Activated CD4-positive, alpha-beta T cell treated with anti-CD3 and anti-CD28 coated beads, Interleukin-2, Interleukin-4, amounts not matched to agents 100 ng/mL and 50 ng/mL, durations not matched to agents 16 hours and 8 hours (primary cell): ENCODE results near the gene GPT2.

Source experiments
- DNase-seq: peaks from one replicate; pipeline ENCODE4 v3.0.0-alpha.2; 2020; ENCODE audit warnings: low spot score

The GPT2 gene

DNA sequence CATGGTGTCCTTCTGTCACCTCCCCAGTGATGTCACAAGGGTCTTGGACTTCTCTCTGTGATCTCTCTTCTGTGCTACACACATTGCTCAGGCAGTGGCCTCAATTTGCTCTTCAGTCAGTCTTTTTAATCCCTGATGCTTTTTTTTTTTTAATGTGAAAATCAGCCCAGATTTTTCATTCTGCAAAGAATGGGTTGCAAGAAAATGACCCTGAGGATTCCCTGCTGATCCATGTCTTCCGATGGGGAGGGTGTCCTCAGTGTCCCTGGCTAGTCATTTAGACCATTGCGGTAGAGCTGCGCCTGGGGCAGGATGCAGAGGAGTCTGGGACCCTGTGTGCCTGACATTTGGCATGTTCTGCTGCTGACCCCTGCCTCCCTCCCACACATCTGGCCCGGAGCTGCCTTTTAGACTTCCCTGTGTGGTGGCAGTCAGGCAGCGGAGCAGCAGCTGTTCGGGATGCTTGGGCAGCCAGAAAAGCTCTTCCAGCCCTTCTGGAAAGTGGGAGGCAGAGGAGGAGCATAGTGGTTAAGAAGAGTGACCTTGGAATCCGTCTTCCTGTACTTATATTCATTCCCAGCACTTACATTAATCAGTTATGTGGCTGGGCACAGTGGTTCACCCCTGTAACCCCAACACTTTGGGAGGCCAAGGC, 12.3 kb downstream of the GPT2 start:
- no peak for DNase-seq

DNA sequence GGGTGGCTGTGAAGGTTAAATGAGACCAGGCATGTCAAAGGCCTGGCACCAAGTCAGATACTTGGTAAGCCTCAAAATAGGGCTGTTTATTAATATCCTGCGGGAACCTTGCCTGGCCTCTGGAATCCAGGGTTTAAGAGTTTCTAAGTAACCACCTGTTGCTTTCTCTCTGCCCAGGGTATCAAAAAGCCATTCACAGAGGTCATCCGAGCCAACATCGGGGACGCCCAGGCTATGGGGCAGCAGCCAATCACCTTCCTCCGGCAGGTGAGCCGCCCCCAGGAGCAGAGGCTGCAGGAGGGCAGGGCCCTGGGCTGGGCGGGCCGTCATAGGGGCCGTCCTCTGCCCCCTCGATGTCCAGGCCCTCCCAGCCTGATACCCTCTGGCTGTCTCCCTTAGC, 13.3 kb downstream of the GPT2 start:
- no peak for DNase-seq

DNA sequence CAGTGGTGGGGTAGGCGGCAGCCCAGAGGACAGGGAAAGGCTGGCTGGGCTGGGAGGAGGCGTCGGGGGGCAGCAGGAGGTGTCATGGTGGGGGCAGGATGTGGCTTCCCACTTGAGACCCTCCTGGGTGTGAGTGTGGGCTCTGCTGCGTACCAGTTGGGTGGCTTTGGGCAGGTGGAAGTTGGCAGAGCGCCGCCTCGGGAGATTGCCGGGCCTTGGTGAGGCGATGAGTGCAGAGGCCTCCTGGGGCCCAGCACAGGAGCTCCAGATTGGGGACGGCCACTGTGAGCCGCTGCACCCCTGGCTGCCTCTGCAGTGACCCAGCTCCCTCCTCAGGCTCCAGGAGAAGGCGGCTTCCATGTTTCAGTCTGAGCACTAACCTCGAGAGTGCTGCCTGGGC, 13.8 kb downstream of the GPT2 start:
- DNase-seq, result no peak

DNA sequence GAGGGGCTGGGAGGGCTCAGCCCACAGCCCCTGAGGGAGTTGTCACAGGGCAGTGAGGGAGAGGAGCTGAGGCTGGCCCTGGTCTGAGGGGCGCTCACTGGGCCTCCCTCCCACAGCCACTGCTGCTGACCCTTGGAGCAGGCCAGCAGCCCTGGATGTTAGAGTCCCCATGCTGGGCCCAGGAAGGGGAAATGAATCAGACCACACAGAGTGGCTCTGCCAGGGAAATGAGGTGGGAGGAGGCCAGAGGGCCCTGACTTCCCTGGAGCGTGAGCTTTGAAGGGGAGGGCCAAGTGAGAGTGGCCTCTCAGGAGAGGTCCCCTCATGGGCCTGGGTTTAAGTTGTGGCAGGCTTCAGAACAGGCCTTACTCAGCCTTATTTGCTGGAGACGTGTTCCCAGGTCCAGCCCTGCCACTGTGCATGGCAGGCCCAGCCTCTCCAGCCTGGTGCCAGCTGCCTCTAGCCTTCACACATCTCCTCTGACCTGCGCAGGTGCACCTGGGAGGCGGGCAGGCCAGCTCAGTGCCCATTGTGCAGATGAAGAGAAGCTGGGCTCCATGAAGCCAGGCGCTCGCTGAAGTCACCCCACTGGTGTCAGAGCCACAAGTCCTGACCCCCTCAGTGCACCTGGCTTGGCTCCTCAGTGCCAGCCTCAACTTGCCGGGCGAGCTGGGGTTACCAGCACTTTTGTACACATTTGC, 15.4 kb downstream of the GPT2 start:
- no peak for DNase-seq

DNA sequence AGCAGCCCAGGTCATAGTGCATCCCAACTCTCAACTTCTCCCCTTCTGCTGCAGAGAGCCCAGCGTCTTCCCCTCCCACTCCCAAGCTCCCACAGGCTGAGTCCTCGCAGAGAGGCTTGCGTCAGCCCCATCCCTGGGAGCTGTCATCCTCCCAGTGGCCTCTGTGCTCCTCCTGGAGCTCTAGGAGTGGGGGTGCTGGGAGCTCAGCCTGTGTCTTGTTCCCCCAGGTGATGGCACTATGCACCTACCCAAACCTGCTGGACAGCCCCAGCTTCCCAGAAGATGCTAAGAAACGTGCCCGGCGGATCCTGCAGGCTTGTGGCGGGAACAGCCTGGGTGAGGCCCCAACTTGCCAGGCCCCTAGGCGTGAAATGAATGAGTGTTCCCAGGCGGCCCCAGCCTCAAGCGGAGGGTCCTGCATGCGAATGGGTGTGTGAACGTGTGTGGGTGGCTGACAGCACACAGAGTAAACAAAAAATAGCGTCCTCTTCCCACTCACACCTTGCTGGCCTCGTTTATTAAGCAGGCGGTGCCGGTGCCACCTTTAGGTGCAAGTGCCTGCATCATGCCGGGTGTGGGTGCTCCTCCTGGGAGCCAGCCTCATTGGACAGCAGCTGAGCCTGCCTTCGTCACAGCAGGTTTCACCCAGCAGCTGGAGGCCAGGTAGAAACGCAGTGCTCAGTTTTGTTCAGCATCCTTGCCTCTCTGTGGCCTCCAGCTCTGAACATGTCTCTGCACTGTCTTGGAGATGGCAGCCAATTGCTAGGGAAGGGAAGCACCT, 16.5 kb downstream of the GPT2 start:
- no peak for DNase-seq

DNA sequence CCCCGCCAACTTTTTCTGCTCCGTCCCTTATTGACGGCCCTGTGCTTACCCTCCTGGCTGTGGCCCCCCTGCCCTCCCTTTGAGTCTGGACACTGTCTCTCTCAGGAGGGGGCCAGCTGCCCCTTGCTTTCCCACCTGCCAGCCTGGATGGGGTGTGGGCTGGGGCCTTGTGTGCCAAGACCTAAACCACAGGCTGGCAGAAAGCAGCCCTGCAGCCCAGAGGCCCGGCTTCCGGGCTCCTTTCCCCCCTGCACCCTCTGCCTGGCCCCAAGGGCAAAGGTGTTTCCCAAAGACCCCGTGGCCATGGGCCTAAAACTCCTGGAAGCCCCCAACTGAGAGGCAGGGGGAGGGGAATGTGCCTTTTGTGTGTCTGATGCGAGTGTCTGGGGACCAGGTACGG, 17.5 kb downstream of the GPT2 start:
- DNase-seq, result no peak

DNA sequence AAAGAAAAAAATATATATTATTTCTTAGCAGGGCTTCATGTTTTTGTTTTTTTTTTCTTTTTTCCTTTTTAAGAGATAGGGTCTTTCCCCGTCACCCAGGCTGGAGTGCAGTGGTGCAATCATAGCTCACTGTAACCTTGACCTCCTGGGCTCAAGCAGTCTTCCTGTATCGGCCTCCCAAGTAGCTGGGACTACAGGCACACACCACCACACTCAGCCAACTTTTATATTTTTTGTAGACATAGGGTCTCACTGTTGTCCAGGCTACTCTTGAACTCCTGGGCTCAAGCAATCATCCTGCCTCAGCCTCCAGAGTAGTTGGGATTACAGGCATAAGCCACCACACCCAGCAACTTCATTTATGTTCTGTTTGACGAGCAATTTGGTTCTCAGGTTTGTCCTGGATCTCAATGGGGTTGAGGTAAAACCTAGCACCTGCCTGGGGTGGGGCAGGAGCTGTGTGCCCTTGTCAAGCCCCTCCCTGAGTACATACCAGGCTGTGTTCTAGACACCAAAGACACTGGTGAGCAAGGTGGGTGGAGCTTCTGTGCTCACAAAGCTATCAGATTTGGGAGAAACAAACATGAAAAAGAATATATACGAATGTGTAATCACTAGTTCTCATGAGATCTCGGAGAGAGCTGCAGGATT, 19.2 kb downstream of the GPT2 start:
- no peak for DNase-seq

DNA sequence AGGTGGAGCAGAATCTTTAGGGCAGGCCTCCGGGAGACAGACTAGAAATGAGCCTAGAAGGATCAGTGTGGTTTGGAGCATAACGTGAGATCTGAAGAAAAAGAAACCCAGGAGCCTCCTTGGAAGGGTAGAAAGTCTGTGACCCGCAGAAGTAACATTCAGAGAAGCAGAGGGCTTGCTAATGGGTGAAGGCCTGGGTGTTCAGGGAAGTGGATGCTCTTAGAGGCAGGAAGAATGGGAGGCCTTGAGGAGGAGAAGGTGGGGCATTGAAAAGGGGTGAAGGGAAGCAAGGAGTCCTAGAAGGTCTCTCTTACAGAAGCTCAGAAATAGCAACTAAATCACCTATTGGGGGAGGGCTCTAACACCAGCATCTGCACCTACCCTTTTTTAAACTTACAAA, 20.3 kb downstream of the GPT2 start:
- DNase-seq, result no peak

DNA sequence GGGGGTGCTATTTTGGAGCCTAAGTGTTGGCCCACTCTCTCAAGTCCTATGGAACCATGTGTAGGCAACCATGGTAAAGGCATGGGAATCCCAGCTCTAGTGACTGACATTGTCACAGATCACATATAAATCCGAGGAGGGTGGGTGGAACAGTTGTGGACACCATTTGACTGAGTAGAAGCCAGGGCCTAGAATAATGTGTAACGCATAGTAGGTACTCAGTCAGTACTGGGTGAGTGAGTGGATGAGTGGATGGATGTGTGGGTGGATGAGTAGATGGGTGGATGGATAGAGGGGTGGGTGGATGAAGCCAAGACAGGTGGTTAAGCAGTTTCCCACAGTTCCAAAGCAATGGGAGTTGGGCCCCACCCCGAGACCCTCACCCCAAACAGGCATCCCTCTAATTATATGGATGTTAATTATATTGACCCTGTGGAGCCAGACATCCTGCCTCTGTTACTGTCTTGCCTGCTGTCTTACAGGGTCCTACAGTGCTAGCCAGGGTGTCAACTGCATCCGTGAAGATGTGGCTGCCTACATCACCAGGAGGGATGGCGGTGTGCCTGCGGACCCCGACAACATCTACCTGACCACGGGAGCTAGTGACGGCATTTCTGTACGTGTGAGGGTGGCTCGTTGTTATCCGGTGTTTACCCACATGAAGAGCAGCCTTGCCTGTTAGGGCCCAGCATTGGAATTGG, 22.3 kb downstream of the GPT2 start:
- no peak for DNase-seq

DNA sequence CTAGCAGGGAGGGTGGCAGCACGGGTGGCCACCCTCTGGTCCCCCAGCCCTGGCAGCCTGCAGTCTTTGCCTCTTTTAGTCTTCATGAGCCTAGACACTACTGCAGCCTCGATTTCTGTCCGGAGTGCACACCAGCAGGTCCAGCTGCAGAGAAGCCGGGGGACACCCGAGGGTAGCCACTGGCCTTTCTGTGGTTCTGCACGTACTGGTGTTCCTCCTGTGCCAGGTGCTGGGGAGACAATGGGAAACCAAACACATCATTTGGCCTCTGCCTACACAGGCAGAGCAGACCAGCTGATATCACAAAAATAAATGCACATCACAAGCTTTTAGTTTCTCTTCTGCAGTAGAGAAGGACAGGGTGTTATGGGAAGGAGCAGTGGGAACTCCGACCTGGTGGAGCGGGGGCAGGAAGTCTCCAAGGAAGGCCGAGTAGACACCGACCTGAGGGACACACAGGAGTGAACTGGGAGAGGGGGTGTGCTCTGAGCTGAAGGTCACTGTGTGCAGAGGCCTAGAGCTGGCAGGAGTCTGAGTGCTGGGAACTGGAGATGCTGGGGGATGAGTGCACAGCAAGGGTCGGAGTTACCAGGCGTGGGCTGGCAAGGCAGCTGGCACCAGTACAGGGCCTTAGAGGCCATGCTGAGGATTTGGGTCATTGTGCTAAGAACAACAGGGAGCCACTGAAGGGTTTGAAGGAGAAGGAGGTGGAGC, 23.1 kb downstream of the GPT2 start:
- DNase-seq, result no peak

DNA sequence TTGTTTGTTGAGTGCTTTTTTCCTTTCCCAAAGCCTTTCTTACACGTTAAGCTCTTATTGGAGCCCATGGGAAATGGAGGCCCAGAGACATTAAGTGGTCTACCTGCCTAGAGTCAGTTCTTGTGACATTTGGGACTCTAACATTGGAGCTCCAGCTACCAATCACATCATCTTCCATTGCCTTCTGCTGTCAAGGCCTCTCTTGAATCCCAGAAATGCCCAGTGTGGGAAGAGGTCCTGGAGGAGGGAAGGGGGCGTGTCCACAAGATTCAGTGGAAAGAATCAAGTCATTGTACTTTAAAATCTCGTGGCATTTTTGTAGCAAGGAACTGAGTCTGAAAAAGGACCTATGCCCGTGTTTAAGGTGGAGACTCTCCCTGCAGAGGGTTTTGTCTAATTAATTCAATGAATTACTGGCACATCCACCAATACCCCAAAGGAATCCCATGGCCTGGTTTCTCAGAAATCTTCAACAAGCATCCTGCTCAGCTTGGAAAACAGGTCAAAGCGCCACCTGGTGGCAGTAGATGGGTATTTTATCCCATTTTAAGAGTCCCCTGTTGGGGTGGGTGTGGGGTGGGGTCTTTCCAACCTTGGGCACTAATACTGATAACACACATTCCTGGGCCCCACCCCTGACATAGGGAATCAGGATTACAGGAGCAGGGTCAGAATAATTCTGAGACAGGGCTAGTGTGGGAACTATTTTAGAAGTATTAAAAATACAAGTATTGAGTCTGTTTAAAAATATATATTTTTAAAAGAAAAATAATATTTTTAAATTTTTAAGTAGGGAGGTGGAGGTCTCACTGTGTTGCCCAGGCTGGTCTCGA, 24.6 kb downstream of the GPT2 start:
- peak; percentile 62 for DNase-seq

DNA sequence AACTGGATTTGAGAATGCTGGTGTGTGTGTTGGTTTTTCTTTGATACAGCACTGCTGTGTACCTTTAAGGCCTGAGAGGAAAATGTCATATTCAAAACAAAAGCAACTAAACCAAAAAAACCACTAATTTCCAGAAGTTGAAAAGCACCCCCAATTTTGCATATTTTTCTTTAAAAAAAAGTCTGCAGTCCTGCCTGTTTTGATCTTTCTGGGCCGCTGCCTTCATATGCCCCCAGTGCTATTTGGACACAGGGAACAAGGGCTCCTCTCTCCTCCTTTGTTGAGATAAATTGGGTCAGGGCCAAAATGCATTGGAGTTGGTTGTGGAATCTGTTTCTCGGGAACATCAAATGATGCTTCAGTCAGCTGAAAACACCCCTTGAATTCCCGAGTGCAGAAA, 26.9 kb downstream of the GPT2 start:
- DNase-seq, result peak; percentile 23

DNA sequence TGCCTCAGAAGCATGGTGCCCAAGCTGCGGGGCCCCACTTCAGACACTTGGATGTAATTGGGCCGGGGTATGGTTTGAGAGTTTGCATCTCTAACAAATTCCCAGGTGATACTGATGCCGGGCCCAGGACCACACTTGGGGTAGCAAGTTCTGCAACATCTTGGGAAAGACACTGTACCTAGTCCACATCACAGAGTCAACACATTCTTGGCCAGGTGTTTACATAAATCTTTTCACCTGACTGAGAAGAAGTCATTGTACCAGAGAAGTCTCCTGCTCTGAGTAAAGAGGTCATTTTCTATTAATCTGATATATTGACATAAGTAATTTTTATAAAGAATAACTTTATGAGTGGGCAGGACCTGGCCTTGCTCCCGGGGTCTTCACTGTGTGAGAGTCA, 27.5 kb downstream of the GPT2 start:
- no peak for DNase-seq

DNA sequence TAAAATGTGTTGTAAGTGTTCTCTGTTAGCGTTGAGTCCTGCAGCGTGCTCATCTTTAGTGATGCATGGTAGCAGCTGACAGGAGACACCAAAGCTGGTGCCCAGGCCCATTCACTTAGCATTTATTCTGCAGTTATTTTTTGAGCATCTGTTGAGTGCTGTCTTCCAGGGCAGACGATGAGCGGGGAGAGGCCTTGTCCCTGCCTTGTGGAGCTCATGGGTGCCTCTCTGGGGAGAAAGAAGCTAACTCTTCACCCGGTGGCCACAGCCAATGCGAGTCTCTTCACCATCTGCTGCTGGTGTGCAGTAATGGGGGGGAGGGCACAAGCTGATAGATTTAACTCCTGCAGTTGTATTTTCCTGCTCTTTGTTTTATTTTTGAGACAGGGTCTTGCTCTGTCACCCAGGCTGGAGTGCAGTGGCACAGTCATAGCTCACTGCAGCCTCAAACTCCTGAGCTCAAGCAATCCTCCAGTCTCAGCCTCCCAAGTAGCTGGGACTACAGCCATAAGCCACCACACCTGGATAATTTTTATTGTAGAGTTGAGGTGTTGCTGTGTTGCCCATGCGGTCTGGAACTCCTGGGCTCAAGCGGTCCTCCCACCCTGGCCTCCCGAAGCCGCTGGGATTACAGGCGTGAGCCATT, 30.5 kb downstream of the GPT2 start:
- DNase-seq, result no peak

DNA sequence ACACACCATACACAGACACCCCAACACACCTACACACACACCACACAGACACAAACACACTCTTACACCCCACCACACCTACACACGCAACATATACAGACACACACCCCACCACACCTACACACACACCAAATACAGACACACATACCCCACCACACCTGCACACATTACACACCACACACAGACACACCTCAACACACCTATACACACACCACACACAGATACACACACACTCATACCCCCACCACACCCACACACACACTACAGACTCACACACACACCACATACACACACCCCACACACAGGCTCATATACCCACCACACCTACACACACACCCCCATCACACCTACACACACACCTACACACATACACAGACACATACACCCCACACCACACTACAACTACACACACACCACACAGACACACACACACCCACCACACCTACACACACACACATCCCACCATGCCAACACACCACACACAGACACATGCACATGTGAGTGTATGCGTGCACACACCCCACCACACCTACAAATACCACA, 31.4 kb downstream of the GPT2 start:
- no peak for DNase-seq

DNA sequence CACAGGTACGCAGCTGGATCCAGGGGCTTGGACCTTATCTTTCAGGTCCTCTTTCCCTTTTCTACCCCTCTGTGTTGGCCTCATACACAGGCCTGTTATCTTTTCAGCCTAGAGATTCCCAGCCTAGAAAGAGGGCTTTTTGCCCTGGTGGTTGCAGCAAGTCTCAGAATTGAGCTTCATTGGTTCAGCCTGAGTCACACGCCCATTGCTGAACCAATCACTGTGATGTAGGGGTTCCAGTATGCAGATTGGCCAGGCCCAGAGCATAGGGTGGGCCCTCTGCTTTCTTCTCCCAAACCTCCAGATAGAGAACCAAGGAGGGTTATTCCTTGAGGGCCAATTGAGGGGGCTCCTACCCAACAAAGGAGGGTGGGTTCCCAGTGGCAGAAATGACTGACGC, 32.8 kb downstream of the GPT2 start:
- DNase-seq, result no peak

DNA sequence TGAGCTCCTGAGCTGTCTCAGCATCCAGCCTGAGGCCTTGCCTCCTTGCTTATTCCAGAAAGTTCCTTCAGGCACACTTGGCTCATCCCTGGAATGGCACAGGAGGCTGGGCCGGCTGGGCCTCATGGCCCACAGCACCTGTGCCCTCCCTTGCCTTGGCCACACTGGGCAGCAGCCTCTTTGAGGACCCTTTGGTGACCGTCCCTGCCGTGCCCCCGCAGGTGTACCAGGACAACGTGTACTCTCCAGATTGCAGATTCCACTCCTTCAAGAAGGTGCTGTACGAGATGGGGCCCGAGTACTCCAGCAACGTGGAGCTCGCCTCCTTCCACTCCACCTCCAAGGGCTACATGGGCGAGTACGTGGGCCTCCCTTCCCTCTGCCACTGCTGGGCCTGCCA, 34.2 kb downstream of the GPT2 start:
- no peak for DNase-seq

DNA sequence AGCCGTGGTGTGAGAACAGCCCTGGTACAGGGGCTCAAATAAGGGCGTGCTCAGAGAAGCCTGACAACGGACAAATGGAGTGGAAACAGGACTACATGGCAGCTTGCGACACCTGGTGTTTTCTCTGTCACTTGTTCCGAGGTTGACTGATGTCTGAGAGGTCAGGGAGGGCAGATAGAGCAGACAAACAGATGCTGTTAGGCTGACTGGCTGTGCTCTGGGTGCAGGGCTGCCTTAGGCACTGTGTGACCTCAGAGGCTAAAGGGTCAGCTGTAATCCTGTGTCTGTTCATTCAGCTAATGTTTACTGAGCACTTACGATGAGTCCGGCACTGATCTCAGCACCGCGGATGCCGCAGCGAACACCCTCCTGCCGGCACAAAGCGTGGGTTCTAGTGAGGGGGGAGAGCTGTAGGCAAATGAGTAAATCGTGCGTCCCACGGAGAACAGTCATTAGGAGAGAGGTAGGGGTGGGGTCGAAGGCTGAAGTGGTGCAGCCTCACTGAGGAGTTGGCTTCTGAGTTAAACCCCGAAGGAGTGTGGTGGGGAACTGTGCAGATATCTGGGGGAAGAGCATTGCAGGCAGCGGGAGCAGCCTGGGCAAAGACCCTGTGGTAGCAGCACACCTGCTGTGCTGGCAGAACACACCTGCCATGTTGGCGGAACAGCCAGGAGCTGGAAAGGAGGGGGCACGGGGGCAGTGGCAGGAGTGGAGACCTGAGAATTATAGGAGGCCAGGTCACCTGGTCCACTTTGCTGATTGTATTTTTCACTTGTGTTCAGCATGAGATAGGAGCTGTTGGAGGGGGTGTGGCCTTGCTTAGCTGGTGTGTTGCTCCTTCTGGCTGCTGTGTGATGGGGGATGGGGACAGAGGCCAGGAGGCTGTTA, 35.0 kb downstream of the GPT2 start:
- DNase-seq, result no peak
